Germinal center (tissue), 1 donor: ENCODE data around the gene CLSTN3.
"Not testable (repeated sequence)": the region's sequence is repeated elsewhere in the genome, so short reads cannot be mapped to it uniquely, and the experiment has no call there.

Experiments
- DNase-seq: peaks from one replicate; pipeline ENCODE4 v3.0.0; 2012; ENCODE audit warnings: mixed read lengths, low spot score

Gene CLSTN3

DNA sequence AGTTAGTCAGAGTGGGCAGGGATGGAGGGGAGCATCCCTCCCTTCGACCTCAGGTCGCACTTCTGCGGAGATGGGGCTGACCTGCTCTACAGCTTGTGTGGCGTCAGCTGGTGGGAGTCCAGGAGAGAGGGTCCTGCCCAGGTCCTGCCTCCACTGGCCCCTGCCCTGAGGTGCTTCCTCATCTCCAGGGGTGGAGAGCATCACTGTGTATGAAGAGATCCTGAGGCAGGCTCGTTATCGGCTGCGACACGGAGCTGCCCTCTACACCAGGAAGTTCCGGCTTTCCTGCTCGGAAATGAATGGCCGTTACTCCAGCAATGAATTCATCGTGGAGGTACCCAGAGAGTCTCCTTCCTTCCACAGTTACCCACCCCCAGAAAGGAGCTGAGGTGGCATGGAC is 20.2 kb downstream of the CLSTN3 start:
- no peak for DNase-seq

DNA sequence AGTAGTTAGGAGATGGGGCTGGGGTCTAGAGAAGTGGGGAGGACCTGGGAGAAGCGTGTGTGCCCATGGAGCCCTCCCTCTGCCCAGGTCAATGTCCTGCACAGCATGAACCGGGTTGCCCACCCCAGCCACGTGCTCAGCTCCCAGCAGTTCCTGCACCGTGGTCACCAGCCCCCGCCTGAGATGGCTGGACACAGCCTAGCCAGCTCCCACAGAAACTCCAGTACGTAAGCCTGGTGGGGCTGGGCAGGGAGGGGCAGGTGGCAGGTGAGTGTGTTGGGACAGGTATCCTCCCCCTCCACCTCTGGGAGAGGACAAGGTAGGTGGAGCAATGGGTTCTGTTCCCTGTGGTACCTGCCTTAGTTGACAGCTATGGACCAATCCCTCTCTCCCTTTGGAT is 20.7 kb downstream of the CLSTN3 start:
- DNase-seq = no peak

DNA sequence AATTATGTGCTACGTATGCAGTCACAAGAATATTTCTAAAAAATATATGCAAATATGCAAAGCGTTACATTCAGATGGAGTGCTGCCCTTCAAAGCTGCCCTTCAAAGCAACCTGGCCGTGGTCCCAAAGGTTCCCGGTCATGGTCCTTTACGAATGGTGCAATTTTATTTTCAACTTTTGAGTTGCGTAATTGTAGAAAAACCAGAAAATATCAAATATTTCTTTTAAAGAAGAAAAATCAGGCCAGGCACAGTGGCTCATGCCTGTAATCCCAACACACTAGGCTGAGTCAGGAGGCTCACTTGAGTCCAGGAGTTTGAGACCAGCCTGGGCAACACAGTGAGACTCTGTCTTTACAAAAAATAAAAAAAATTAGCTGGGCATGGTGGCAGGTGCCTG is 21.4 kb downstream of the CLSTN3 start:
- no peak for DNase-seq

DNA sequence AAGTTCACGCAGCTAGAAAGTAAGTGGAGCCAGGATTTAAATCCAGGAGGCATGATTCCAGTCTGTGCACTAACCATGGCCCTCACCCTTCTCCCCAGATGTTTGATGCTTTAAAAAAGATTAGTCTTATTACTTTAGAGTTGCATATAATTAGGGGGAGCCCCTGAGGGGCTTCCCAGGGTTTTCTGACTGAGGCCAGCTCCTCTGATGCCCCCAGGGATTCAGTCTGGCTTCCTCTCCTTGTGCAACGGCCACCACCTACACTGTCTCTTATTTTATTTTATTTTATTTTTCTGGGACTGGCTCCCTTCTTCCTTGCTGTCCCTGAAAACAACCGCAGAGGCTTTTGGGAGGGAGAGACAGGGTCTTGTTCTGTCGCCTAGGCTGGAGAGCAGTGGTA is 22.6 kb downstream of the CLSTN3 start:
- DNase-seq = no peak

DNA sequence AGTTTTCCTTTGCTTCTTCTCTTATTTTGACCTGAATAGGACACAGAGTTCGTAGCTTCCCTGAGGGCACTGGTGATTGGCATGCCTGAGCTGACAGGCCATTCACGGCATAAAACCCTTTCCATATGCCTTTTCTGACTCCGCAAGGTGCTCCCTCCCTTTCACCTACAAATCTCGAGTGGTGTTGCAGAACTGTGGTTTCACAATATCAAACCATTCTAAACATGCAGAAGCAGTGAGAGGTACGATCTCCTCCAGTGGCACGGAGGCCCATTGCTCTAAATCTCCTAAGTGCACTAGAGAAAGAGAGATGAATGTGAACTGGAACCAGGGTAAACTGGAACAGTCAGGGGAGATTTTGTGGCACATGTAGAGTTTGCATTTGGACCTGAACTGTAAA is 23.9 kb downstream of the CLSTN3 start:
- DNase-seq = no peak

DNA sequence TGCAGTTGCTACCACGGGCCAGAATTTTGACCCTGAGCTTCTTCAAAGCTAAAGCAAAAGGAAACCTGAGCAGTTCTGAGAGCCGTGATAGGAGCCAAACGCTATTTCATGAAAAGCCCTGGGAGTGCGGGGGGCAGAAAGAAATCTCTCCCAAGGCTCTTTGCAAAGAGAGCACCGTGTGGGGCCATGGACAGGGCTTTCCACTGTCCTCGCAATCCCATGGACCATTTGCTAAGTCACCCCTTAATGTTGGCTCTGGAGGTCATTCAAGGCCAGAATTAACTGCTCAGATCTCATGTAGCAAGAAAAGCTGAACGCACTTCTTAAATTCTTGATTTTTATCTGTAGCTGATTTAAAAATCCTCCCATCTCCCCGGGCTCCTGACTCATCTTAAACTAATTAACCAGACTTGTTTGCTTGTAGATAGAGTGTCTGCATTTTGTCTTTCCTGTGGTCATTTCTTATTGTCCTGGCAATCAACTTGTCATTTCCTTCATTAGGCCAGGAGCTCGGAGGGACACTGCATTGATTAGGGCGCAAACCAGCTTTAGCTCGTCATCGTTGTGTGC is 24.8 kb downstream of the CLSTN3 start:
- no peak for DNase-seq

DNA sequence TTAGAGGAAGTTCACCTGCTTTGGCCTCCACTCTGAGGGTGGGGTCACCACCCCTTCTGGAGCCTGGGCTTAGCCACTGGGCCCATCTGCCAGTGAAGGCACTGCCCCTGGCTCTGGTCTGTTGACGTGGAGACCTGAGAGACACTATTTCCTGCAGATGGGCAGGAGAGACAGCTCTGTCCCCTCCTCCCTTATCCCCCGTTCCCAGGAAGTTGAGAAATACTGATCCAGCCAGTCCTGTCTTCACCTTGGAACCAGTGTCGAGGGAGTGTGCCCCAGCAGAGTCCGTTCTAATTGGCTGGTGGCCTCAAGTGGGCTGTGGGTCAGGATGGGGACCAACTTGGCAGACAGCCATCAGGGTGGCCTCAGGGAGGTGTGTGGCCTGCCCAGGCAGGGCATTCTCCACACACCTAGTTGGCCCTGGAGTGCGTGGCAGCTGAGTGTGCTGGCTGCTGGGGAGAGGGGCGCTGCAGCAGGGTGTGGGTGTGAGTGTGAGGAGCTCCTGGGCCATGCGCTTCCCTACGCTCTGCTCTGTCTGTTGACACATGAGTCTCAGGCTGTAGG is 25.4 kb downstream of the CLSTN3 start:
- no peak for DNase-seq

DNA sequence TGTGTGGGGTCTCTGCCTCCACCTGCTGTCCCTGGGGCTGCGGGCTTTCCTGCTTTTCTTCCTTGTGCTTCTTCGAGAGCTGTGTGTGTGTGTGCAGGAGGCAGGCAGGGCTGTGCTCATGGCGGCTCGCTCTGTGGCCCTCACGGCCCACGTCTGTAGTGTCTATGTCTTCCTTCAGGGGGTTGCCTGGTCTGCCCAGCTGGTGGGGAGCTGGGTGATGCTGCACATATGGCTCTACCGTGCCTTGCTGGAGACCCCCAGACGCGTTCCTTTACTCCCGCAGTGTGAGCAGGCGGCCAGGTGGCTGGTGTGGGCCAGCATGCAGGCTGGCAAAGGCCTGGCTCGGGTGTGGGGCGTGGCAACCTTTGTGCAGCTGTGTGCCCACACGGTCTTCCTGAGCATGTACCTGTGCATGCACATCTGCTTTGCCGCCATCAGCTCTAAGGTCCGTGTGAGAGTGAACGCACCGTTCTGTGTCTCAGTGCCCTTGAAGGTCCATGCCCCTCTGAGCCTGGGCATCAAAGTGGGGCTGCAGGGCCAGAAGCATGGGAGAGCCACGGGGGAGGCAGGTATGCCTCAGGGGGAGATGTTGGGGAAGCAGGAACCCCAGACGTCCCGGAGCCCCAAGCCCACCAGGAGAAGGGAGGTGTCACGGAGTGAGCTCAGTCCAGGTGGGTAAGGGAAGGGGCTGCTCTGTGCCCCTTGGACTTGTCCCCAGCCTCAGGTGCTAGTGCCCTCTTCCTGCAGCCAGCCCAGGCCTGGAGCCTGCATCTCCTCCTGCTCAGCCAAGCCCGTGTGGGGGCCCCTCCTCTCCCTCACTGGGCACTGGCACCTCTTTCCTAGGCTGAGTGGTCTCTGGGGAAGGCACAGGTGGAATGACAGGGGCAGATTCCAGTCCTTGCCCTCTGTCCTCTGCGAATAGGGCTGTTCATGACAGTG is 26.4 kb downstream of the CLSTN3 start:
- DNase-seq = no peak

DNA sequence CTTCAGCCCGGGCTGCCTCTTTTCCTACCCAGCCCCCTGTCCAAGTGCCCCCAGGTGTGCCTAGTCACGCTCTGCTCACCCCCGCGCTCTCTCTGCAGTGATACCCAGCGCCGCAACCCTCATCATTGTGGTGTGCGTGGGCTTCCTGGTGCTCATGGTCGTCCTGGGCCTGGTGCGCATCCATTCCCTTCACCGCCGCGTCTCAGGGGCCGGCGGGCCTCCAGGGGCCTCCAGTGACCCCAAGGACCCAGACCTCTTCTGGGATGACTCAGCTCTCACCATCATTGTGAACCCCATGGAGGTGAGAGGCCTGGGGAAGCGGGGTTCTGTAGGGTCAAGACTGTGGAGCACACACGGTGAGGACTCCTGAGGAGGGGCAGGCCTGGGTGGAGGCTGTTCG is 27.2 kb downstream of the CLSTN3 start:
- no peak for DNase-seq

DNA sequence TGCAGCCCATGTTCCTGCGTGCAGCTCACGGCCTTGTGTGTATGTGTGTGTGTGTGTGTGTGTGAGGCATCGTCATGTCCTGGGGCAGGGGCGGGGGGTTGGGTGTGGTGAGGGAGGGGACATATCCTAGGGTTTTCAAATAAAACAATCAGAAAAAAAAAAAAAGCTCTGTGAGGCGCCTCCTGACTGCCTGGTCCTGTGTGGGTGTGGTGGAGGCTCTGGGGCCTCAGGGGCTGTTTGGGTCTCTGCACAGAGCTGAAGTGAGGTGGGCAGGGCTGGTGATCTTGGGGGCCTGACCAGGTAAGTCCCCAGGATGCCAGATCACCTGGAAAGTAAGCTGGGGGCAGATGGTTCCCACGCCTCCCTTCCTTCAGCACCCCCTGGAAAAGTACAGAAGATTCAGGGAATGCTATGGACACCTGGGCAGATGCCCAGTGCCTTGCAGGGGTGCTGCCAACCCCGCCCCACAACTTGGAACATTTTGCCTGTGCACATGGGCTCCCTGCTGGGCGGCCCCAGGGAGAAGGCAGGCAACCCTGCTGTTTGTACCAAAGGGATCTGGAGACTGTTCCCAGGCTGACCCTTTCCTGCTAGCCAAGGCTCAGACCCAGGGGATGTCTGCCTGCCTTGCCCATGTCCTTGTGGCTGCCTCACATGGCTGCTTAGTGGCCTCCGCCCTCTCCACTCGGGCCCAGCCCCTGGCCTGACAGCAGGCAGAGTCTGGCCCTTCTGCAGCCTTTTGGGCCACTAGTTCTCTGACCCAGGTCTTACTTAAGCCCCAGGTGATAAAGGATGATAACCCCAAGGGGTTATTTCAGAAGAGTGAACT is 28.8 kb downstream of the CLSTN3 start:
- DNase-seq = no peak

DNA sequence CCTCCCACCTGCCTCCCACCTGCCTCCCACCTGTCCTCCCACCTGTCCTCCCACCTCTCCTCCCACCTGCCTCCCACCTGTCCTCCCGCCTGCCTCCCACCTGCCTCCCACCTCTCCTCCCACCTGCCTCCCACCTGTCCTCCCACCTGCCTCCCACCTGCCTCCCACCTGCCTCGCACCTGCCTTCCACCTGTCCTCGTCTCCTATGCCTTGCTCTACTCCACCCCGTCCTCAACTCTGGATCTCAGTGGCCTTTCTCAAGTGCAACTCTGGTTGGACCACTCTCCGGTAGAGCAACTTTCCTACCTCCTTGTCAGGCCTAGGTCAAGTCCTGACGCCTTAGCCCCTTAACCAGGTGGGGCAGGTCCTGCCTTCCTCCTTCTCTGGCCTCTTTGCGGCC is 30.0 kb downstream of the CLSTN3 start:
- no peak for DNase-seq

DNA sequence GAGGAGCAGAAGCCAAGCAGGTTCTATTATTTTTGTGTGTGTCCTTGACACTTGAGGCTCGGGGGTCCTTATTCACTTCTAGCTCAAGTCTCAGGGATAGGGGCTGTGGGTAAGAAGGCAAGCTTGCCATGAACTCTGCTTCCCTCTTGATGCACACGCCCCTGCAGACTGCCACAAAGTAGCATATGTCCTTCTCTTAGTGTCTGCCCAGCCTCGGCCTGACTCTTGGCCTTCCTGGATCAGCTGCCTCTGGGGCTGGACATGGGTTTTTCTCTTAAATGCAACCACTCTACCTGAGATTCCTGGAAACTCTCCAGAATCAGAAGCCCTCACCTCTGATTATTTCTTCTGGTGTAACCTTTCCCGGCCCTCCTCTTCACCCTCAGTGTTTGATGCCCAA is 31.2 kb downstream of the CLSTN3 start:
- no peak for DNase-seq

DNA sequence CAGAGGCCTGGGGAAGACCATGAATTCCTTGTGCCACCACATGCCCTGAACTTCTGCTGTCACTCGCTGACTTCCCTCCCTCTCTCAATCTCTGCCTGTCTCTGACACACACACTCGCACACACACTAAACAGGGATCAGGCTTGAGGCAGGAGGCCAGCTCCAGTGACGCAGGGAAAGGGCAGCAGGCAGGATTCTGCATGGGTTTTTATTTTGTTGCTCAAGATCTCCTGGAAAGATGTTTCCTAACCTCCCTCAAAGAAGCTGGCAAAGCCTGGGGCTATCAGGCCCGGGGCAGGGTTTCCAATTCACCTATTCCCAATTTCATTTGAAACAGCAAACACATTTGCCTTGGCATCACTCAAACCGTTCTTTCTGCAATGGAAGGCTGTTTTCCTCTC is 31.6 kb downstream of the CLSTN3 start:
- no peak for DNase-seq

DNA sequence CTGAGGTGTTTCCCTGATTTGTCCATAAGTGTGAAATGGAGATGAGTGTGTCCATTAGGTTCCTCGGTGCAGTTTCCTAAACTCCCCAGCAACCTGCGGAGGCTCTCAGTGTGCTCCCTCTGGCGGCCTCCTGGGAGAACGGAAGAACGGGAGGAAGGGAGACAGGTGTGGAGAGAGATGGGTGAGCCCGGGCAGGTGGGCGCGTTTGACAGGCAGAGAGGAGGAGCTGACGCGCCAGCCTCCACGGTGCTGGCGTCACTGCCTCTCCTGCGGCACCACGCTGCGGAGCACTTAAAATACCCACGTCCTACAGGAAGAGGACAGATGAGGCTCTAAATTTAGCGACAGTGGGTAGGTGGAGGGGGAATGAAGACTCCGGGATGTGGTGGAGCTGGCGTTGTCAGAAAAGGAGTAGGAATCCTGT is 32.5 kb downstream of the CLSTN3 start:
- no peak for DNase-seq

DNA sequence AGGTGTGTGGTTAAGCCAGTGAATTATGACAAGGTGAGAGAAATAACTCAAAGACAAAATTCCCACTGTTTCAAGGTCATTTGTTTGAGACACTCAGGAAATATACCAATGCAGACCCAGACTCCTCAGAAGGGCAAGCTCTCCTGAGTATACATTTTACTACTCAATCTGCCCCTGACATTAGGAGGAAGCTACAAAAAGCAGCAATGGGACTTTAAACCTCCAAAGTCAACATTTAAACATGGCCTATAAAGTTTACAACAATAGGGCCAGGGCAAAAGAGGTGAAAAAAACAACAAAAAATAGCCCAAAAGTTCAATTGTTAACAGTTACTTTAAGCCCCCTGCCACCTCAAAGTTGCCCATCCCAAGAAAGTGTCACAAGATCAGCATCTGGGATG is 39.8 kb downstream of the CLSTN3 start:
- no peak for DNase-seq

DNA sequence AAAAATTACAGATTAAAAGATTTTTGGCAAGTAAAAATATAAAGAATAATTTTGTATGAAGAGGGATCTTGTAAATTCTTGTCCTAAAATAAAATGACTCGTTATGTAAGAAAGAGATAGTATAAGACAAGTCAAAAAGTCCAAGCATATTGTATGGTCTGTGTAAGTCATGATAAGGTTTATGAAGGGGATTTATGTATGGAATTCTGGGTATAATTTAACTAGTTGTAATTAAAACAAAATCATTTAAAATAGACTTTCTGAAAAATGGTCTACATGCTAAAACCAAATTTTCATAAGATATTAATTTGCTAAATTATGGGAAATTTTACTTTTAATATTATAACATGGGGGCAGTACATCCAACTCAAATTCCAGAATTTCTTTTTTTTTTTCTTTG is 41.7 kb downstream of the CLSTN3 start:
- DNase-seq = no peak

DNA sequence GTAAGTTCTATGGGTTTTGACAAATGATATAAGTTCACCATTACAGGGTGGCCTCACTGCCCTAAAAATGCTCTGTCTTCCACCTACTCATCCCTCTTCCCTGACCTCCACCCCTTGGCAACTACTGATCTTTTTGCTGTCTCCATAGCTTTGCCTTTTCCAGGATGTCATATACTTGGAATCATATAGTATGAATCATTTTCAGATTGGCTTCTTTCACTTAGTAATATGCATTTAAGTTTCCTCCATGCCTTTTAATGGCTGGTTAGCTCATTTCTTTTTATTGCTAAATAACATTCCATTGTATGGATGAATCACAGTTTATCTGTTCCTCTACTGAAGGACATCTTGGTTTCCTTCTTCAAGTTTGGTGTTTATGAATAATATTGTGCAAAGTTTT is 45.3 kb downstream of the CLSTN3 start:
- DNase-seq = no peak

DNA sequence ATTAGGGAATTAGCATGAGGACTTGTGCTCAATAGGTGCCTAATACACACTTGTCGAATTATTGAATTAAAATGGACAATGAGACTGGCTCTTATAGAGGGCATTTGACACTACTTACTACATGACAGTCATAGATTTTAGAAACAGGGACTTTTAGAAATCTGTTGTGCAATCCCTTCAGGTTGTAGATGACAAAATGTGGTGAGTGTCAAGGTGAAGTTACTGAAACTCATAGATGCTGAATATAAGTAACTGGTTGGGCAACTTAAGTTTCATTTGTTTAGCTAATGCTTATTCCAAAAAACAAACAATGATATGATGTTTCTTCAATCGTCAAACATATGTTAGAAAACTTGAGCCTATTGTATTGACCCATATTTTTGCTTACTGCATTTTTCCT is 46.4 kb downstream of the CLSTN3 start:
- no peak for DNase-seq

DNA sequence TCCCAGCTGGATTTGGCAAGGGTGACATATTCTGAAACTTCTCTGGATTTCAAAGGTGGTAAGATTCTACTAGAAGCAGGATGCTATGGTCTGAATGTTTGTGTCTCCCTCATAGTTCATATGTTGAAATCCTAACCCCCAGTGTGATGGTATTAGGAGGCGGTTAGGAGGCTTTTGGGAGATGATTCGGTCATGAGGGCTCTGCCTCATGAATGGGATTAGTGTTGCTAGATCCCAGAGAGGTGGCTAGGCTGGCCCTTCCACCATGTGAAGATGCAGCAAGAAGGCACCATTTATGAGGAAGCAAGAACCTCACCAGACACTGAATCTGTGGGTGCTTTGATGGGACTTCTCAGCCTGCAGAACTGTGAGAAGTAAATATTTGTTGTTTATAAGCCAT is 48.3 kb downstream of the CLSTN3 start:
- DNase-seq = no peak

DNA sequence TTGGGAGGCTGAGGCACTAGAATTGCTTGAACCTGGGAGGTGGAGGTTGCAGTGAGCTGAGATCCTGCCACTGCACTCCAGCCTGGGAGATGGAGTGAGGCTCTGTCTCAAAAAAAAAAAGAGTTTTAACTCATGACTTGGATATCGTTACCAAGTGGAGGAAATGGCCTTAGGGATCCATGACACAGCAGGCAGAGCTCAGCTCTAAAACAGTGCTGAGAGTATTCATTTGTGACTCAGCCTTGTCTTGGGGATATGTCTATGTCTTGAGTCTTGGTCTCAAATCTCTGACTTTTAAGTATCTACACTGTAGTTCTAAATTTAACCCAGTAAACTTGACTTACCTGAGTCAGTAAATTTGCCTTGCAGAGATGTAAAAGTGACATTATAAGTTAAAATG is 50.5 kb downstream of the CLSTN3 start:
- DNase-seq = no peak

DNA sequence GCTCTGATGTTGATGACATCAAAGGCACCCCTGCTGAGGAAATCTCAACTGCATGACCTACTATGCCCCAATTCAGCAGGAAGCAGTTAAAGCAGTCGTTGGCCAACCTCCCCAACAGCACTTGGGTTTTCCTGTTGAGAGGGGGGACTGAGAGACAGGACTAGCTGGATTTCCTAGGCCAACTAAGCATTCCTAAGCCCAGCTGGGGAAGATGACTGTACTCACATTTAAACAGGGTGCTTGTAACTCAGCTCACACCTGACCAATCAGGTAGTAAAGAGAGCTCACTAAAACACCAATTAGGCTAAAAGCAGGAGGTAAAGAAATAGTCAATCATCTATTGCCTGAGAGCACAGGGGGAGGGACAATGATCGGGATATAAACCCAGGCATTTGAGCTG is 55.9 kb downstream of the CLSTN3 start:
- not testable (repeated sequence) for DNase-seq

DNA sequence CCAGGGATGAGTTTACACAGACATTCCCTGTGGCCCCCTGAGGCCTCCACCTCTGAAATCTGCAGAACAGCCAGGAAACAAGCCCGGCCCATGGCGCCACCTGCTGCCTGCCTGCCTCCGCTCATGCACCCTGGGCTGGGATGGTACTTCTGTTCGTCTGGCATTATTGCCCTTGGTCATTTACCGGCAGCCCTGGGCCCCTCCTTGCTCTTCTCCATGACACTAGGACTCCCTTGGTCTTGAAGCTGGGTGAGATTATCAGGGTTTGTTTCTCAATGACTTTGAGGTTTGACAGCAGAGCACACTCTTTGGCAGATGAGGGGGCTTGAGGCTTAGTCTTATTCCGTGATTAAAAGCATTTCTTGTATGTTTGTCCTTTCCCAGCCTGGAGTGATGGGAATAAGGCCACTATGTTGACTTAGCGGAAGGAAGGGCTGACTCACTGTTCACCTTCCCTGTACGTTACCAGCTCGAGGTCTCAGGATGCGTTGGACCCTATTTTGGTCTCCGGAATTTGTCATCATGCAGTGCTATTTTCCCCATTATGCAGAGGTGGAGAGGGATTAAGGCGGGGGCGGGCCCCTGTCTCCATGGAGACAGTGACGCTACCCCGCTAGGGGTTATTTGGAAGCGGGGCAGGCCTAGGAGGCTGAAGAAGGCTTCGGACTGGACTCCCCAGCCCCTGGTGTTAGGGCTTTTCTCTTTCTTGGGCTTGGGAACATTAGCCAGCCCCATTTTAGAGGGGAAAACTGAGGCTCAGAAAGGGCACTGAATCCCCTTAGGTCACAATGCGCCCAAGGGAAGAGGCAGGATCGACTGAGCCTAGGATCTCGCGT is 58.6 kb downstream of the CLSTN3 start:
- peak; percentile 71 for DNase-seq
